Osteocyte (in vitro differentiated cells): ENCODE data around the gene UBE3D. TPM values are rescaled to one million over a fixed set of nuclear protein-coding genes. Genes with fewer than 3 reads are reported as not detected.

Experiments
- DNase-seq: peaks from one replicate; pipeline ENCODE4 v3.0.0; 2021; ENCODE audit warnings: mixed read lengths; ENCODE audit not compliant: unreplicated experiment; ENCODE audit errors: extremely low spot score
- H3K27ac Mint-ChIP-seq: one replicate; pipeline ENCODE4 v1.8.0; 2021; ENCODE audit warnings: mild to moderate bottlenecking, mixed read lengths; ENCODE audit not compliant: unreplicated experiment
- H3K27me3 Mint-ChIP-seq: one replicate; pipeline ENCODE4 v1.8.0; 2021; ENCODE audit warnings: mixed read lengths; ENCODE audit not compliant: unreplicated experiment
- H3K36me3 Mint-ChIP-seq: one replicate; pipeline ENCODE4 v1.8.0; 2021; ENCODE audit warnings: mixed read lengths; ENCODE audit not compliant: unreplicated experiment
- H3K4me1 Mint-ChIP-seq: one replicate; pipeline ENCODE4 v1.8.0; 2021; ENCODE audit warnings: mixed read lengths; ENCODE audit not compliant: unreplicated experiment
- H3K4me3 Mint-ChIP-seq: one replicate; pipeline ENCODE4 v1.8.0; 2021; ENCODE audit warnings: mild to moderate bottlenecking, moderate library complexity, mixed read lengths; ENCODE audit not compliant: unreplicated experiment
- H3K9me3 Mint-ChIP-seq: one replicate; pipeline ENCODE4 v1.8.0; 2021; ENCODE audit warnings: mixed read lengths; ENCODE audit not compliant: unreplicated experiment
- total RNA-seq: library from RNA; stranded (reverse); gene quantifications from 2 replicates; pipeline ENCODE4 v1.2.1, GENCODE V29; 2021
- TF ChIP-seq, protein P1 (sequence below): fragments of 200-600 bp; sonication (generic); IDR thresholded peaks from 2 replicates; pipeline ENCODE4 v1.5.0; 2021; ENCODE audit warnings: antibody characterized with exemption, mild to moderate bottlenecking, moderate library complexity

The UBE3D gene
- total RNA-seq, 1 donor from 2014 or later = 4.8 TPM

DNA sequence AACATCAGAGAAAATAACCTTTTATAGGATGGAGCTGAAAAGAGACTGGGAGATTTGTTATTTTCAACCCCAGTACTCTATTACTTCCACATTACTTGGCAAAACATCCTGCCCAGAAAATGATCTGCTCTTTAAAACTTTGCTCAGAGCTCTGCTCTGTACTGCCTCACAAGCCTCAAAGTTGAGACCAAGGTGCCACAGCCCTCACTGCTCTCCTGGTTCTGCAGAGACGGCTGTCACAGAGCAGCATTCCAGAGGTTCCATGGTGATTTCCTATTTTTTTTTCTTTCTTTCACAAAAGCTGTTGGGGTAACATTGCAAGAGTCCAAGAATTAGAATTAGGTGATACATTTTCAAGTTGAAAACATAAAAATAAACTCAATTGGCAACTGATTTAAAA lies 155.2 kb downstream of the UBE3D start:
- H3K27ac Mint-ChIP-seq = peak overlapping the region; percentile 32
- TF ChIP-seq, protein P1, sequence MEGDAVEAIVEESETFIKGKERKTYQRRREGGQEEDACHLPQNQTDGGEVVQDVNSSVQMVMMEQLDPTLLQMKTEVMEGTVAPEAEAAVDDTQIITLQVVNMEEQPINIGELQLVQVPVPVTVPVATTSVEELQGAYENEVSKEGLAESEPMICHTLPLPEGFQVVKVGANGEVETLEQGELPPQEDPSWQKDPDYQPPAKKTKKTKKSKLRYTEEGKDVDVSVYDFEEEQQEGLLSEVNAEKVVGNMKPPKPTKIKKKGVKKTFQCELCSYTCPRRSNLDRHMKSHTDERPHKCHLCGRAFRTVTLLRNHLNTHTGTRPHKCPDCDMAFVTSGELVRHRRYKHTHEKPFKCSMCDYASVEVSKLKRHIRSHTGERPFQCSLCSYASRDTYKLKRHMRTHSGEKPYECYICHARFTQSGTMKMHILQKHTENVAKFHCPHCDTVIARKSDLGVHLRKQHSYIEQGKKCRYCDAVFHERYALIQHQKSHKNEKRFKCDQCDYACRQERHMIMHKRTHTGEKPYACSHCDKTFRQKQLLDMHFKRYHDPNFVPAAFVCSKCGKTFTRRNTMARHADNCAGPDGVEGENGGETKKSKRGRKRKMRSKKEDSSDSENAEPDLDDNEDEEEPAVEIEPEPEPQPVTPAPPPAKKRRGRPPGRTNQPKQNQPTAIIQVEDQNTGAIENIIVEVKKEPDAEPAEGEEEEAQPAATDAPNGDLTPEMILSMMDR = no peak
- no peaks in the 10 kb centered on the region for H3K27me3 Mint-ChIP-seq
- no peak for DNase-seq
- peaks cover 7% of the 10 kb centered on the region for H3K36me3 Mint-ChIP-seq
- peaks cover 48% of the 10 kb centered on the region for H3K4me1 Mint-ChIP-seq
- no peaks in the 10 kb centered on the region for H3K9me3 Mint-ChIP-seq
- H3K4me3 Mint-ChIP-seq = no peak overlapping the region

DNA sequence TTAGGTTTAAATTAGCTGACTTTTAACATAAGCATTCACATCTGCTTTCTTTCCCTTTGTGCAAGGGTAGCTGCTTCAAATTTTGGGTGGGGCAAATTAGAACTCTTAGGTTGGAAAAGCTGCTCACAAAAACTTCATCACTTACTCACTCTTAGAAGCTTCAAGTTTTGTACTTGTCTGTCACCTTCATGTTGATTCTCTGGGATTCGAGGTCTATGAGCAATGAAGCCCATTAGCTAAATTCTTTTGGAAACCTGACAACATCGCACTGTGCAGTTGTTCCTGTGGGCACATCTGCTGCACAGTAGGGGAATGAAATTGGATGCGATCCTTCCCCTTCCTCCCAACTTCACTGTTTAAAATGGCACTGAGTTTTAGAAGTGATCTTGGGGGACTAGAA lies 156.1 kb downstream of the UBE3D start:
- Mint-ChIP-seq H3K4me1 (peaks cover 51% of the 10 kb centered on the region), H3K27me3 (no peaks in the 10 kb centered on the region), H3K36me3 (peaks cover 7% of the 10 kb centered on the region), H3K4me3 (no peak overlapping the region), H3K9me3 (no peaks in the 10 kb centered on the region), H3K27ac (peak overlapping the region; percentile 8)
- no peak for DNase-seq
- TF ChIP-seq, protein P1 = no peak

DNA sequence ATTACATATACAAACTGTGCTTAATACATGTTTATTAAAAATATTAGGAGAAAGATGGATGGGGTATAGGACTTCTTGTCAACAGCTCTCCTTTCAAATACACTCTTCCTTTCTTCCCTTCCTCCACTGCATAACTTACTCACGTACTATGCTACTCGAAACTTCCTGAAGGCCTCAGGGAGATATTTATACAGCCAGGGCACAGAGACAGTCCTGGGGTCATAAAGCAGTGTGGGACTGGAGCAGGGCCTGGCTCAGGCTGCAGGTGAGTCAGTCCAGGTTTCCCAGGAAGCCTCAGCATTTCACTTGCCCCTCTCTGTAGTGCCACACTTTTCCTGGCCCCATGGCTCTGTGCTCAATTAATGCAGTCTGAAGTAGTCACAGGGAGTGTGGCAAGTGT lies 157.0 kb downstream of the UBE3D start:
- TF ChIP-seq, protein P1 = no peak
- Mint-ChIP-seq H3K36me3 (peaks cover 2% of the 10 kb centered on the region), H3K27ac (peak overlapping the region; percentile 24), H3K4me3 (peak overlapping the region; percentile 5), H3K9me3 (no peaks in the 10 kb centered on the region), H3K4me1 (peaks cover 51% of the 10 kb centered on the region), H3K27me3 (no peaks in the 10 kb centered on the region)
- no peak for DNase-seq

DNA sequence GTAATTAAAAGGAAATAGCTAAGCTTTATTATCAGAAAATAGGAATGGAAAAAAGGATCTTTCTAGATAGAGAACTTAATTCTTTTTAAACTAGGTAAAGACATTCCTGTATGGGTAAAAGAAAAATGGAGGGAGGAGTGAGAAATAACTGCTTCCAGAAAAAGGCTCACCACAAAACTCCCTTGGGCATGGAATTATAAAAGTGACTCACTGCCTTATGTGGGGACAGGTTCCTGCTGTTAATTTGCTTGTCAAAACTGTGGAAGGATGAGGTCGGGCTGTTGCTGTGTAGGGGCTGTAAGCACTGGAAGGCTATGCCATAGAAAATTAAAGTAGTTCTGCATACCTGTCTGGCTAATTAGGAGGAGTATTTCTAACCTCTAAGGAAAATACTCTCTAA lies 158.7 kb downstream of the UBE3D start:
- no peaks in the 10 kb centered on the region for H3K9me3 Mint-ChIP-seq

DNA sequence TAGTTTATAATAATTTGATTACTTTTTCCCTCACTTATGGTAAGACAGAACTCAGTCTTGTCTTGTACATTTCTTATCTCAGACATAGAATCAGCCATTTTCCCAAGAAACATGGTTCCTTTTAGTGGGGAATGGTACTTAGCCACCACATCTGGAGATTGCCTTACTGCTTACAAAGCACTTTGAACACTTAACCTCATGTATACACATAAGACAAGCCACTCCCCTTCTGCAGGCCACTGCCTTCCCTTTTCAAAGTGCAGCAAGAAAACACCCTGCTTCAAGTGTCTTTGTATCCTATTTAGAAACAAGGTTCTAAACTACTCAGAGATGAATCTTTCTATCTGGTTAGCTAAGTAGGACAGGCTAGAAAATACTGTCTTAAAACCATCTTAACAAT lies 159.2 kb downstream of the UBE3D start:
- peaks cover 51% of the 10 kb centered on the region for H3K4me1 Mint-ChIP-seq
- H3K9me3 Mint-ChIP-seq = no peaks in the 10 kb centered on the region
- H3K36me3 Mint-ChIP-seq = no peaks in the 10 kb centered on the region
- H3K27ac Mint-ChIP-seq = peak overlapping the region; percentile 33
- no peaks in the 10 kb centered on the region for H3K27me3 Mint-ChIP-seq
- no peak for DNase-seq
- TF ChIP-seq, protein P1 = no peak
- H3K4me3 Mint-ChIP-seq = no peak overlapping the region

More for the DNA sequence above, 158.7 kb downstream of the UBE3D start:
- Mint-ChIP-seq H3K27me3 (no peaks in the 10 kb centered on the region), H3K4me1 (peaks cover 51% of the 10 kb centered on the region), H3K36me3 (peaks cover under 1% of the 10 kb centered on the region), H3K4me3 (no peak overlapping the region), H3K27ac (peak overlapping the region; percentile 33)
- no peak for DNase-seq
- TF ChIP-seq, protein P1 = no peak
